K562 (cell line): ENCODE results near the gene PLAAT3. TPM values are rescaled to one million over a fixed set of nuclear protein-coding genes. Genes with fewer than 3 reads are reported as not detected.

ENCODE experiments used
- CBX5 ChIP-seq: IDR thresholded peaks from 2 replicates; pipeline ENCODE4 v1.6.1; 2014; ENCODE audit warnings: low read depth, borderline replicate concordance
- CHCHD3 ChIP-seq: fragments of 250-450 bp; sonication (Bioruptor Pico); IDR thresholded peaks from 2 replicates; pipeline ENCODE4 v2.1.2; 2022; ENCODE audit warnings: mild to moderate bottlenecking
- CXXC5 ChIP-seq: fragments of 250-450 bp; sonication (Bioruptor Pico); IDR thresholded peaks from 2 replicates; pipeline ENCODE4 v1.8.0; 2022; ENCODE audit warnings: inconsistent platforms, mild to moderate bottlenecking, moderate library complexity
- EHMT2 ChIP-seq: fragments of 450-650 bp; IDR thresholded peaks from 2 replicates; pipeline ENCODE4 v1.6.1; 2018; ENCODE audit warnings: antibody characterized with exemption
- KAT2B ChIP-seq: IDR thresholded peaks from one replicate; pipeline ENCODE4 v1.6.1; 2012; ENCODE audit warnings: low read depth, mild to moderate bottlenecking, control low read depth, inconsistent platforms, low read length, moderate library complexity
- LEF1 ChIP-seq: fragments of 450-650 bp; IDR thresholded peaks from 2 replicates; pipeline ENCODE4 v1.6.1; 2016; ENCODE audit warnings: mild to moderate bottlenecking
- MTA2 ChIP-seq: fragments of 450-650 bp; IDR thresholded peaks from 2 replicates; pipeline ENCODE4 v1.6.1; 2016; ENCODE audit warnings: low read depth
- NCOA4 ChIP-seq: fragments of 450-650 bp; IDR thresholded peaks from 2 replicates; pipeline ENCODE4 v1.6.1; 2018; ENCODE audit warnings: mild to moderate bottlenecking; ENCODE audit not compliant: partially characterized antibody
- NFIX ChIP-seq: fragments of 250-450 bp; sonication (Bioruptor Pico); IDR thresholded peaks from 2 replicates; pipeline ENCODE4 v1.4.0; 2020; ENCODE audit warnings: low read depth, mild to moderate bottlenecking, moderate library complexity
- NR2C2 ChIP-seq, 2 experiments: fragments of 200-800 bp in 1 of 2; sonication (Bioruptor generic) in 1 of 2; sonication (generic) in 1 of 2; formaldehyde crosslinking in 1 of 2; IDR thresholded peaks; 2 replicates each; pipeline versions ENCODE4 v1.6.1 to v1.8.0; 2016 to 2022; ENCODE audit warnings: mild to moderate bottlenecking in 1 of 2, missing compliant biosample characterization in 1 of 2, missing genetic modification characterization in 1 of 2, missing genetic modification reagents in 1 of 2
- PCBP2 ChIP-seq: fragments of 200-400 bp; formaldehyde crosslinking; IDR thresholded peaks from 2 replicates; pipeline ENCODE4 v1.6.1; 2018; ENCODE audit warnings: low read length, low read depth, mild to moderate bottlenecking, moderate library complexity; ENCODE audit not compliant: poor library complexity, severe bottlenecking
- RBM14 ChIP-seq: fragments of 200-400 bp; formaldehyde crosslinking; IDR thresholded peaks from 2 replicates; pipeline ENCODE4 v1.6.1; 2018; ENCODE audit warnings: low read depth, mild to moderate bottlenecking, low read length, moderate library complexity, borderline replicate concordance; ENCODE audit not compliant: insufficient read depth
- TAF7 ChIP-seq: fragments of 450-650 bp; IDR thresholded peaks from 2 replicates; pipeline ENCODE4 v1.6.1; 2016; ENCODE audit warnings: missing genetic modification characterization, missing compliant biosample characterization
- ZKSCAN1 ChIP-seq: fragments of 150-350 bp; IDR thresholded peaks from 2 replicates; pipeline ENCODE4 v1.6.1; 2016; ENCODE audit warnings: low read depth, low read length
- ZNF134 ChIP-seq: fragments of 250-450 bp; sonication (Bioruptor Pico); conservative IDR thresholded peaks from 2 replicates; pipeline ENCODE4 v1.4.0; 2020
- ZNF212 ChIP-seq: fragments of 450-650 bp; formaldehyde crosslinking; IDR thresholded peaks from 2 replicates; pipeline ENCODE4 v1.4.0; 2020; ENCODE audit warnings: mild to moderate bottlenecking
- ZNF384 ChIP-seq: IDR thresholded peaks from 2 replicates; pipeline ENCODE4 v1.6.1; 2012; ENCODE audit warnings: low read depth, low read length, improper control_type of control experiment
- ZNF592 ChIP-seq: fragments of 450-650 bp; IDR thresholded peaks from 2 replicates; pipeline ENCODE4 v1.6.1; 2017; ENCODE audit warnings: antibody characterized with exemption, mild to moderate bottlenecking
- polyA plus RNA-seq, 8 experiments: library from polyadenylated mRNA; depleted of rRNA in 4 of 8; stranded (reverse) in 5 of 8; unstranded in 3 of 8; fragments of >200 nt; fragmentation: Nextera tagmentation in 2 of 8; fragmentation: Illumina TruSeq in 1 of 8; extraction: Ambion mirVana in 2 of 8; extraction: Trizol in 1 of 8; gene quantifications; 2 replicates each; pipeline versions ENCODE4 v1.2.1 to v1.2.3, GENCODE V29; 2011 to 2014; ENCODE audit warnings: inconsistent platforms in 1 of 8, missing spikeins in 1 of 8
- total RNA-seq, 7 experiments: library from RNA; depleted of rRNA in 6 of 7; stranded (reverse); fragments of >200 nt in 6 of 7; fragmentation: Illumina TruSeq in 2 of 7; extraction: Trizol in 2 of 7; gene quantifications; 2 replicates each; pipeline versions ENCODE4 v1.2.1 to v1.2.3, GENCODE V29; 2011 to 2021; ENCODE audit warnings: low replicate concordance in 1 of 7
- TF ChIP-seq, protein P1 (sequence below), 3 experiments: IDR thresholded peaks in 2 of 3; conservative IDR thresholded peaks in 1 of 3; 2 replicates each; pipeline ENCODE4 v1.5.1; 2011 to 2012; ENCODE audit warnings: low read length in 3 of 3, mild to moderate bottlenecking in 3 of 3, control low read depth in 2 of 3, improper control_type of control experiment in 1 of 3, inconsistent platforms in 1 of 3, low read depth in 1 of 3, mixed read lengths in 1 of 3, moderate library complexity in 1 of 3; ENCODE audit not compliant: insufficient read depth in 2 of 3
- TF ChIP-seq, protein P2 (sequence below): fragments of 250-450 bp; sonication (Bioruptor Pico); IDR thresholded peaks from 2 replicates; pipeline ENCODE4 v1.8.0; 2022; ENCODE audit warnings: moderate library complexity, mild to moderate bottlenecking, inconsistent platforms

PLAAT3 gene
- total and polyA plus RNA-seq, 9 of the 15 experiments (the other 6 are each of a cell fraction or from before 2014, with no cell fraction given), result 0.80 to 2.7 (median 1.4) TPM

DNA sequence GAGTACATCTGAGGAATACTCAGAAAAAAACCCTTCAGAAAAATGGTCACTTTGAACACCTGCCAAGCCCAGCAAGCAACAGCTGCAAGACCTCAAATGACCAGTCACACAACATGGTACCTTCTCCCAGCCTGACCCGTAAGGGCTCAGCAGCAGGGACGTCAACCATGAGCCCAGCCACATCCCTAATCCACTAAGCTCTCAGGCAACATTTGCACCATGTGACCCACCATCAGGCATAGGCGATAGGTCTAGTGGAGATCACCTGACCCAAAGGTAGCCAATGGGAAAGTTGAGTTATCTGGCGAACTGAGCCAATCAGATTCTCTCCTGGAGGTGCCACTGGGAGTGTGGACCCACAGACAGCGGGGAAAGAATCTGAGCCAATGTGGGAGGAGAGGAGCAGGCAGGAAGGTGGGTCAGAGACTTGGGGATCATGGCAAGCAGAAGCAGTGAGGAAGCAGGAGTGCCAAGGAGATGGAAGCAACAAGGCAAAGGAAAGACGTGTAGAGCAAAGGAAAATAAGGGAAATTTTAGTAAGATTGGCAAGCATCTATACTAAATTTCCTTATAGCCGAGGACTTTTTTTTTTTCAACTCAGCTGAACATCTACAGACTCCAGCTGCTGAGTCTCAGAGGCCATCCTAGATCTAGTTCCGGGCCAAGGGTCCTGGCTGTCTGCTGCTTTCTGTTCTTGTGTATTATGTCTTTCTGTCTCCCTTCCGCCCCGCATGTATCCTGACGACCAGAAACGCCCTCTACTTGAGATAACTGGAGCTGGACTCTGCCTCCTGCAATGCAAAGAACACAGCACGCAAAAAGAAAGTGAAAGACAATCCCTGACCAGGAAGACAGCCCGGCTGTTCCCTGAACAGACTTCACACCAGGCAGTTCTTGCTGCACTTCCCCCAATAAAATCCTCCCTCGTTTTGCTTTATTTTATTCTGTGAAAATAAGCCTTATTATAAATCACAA, 40.1 kb downstream of the PLAAT3 start (continued):
- TF ChIP-seq, protein P1, sequence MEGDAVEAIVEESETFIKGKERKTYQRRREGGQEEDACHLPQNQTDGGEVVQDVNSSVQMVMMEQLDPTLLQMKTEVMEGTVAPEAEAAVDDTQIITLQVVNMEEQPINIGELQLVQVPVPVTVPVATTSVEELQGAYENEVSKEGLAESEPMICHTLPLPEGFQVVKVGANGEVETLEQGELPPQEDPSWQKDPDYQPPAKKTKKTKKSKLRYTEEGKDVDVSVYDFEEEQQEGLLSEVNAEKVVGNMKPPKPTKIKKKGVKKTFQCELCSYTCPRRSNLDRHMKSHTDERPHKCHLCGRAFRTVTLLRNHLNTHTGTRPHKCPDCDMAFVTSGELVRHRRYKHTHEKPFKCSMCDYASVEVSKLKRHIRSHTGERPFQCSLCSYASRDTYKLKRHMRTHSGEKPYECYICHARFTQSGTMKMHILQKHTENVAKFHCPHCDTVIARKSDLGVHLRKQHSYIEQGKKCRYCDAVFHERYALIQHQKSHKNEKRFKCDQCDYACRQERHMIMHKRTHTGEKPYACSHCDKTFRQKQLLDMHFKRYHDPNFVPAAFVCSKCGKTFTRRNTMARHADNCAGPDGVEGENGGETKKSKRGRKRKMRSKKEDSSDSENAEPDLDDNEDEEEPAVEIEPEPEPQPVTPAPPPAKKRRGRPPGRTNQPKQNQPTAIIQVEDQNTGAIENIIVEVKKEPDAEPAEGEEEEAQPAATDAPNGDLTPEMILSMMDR (IDR thresholded peaks at IDR 0.05 in 2 of 3, conservative IDR thresholded peaks at IDR 0.05 in 1 of 3; ENCODE audit: insufficient read depth in 2 of 3, low read depth in 1 of 3, low read length in 3 of 3), result peak; percentile 31 to 42 (median 38); a peak in 4 of 6 replicates
- TF ChIP-seq LEF1 (peak; percentile 20; the same call in 1 of the 2 replicates), ZNF592 (peak; percentile 68; the same call in 1 of the 2 replicates), NCOA4 (no peak), ZKSCAN1 (no peak), TAF7 (no peak), ZNF134 (CRISPR knock-in tag) (no peak), NFIX (no peak), MTA2 (peak; percentile 38; the same call in 1 of the 2 replicates), ZNF384 (no peak; the same call in 1 of the 2 replicates), CBX5 (no peak), KAT2B (no peak), NR2C2 (CRISPR knock-in tag; IDR thresholded peaks at IDR 0.05) (peak; percentile 93), NR2C2 (tag; IDR thresholded peaks at IDR 0.05) (peak; percentile 99), PCBP2 (no peak), CXXC5 (CRISPR knock-in tag) (peak; percentile 55), ZNF212 (CRISPR knock-in tag) (no peak), RBM14 (no peak), CHCHD3 (no peak), EHMT2 (peak; percentile 89)
- TF ChIP-seq, protein P2, sequence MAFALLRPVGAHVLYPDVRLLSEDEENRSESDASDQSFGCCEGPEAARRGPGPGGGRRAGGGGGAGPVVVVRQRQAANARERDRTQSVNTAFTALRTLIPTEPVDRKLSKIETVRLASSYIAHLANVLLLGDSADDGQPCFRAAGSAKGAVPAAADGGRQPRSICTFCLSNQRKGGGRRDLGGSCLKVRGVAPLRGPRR (CRISPR knock-in tag), result no peak
